K562 (cell line): Measurements from ENCODE around the gene PPT2.

Experiments used
- CTCF ChIP-seq, 3 experiments: IDR thresholded peaks in 2 of 3; conservative IDR thresholded peaks in 1 of 3; 2 replicates each; pipeline ENCODE4 v1.5.1; 2011 to 2012; ENCODE audit warnings: low read length in 3 of 3, mild to moderate bottlenecking in 3 of 3, control low read depth in 2 of 3, improper control_type of control experiment in 1 of 3, inconsistent platforms in 1 of 3, low read depth in 1 of 3, mixed read lengths in 1 of 3, moderate library complexity in 1 of 3; ENCODE audit not compliant: insufficient read depth in 2 of 3
- MAX ChIP-seq: sonication (generic); formaldehyde crosslinking; IDR thresholded peaks from 2 replicates; pipeline ENCODE4 v1.9.0; 2022; ENCODE audit warnings: mild to moderate bottlenecking, missing genetic modification reagents
- MYNN ChIP-seq, 2 experiments: sonication (generic); formaldehyde crosslinking in 1 of 2; IDR thresholded peaks; 2 replicates each; pipeline versions ENCODE4 v1.5.0 to v1.6.1; 2016 to 2020; ENCODE audit warnings: antibody characterized with exemption in 1 of 2, missing genetic modification reagents in 1 of 2
- TCFL5 ChIP-seq: fragments of 250-450 bp; sonication (Bioruptor Pico); conservative IDR thresholded peaks from 2 replicates; pipeline ENCODE4 v1.6.1; 2021; ENCODE audit warnings: mild to moderate bottlenecking, moderate library complexity, matching md5 sums
- ZKSCAN1 ChIP-seq: fragments of 150-350 bp; IDR thresholded peaks from 2 replicates; pipeline ENCODE4 v1.6.1; 2016; ENCODE audit warnings: low read depth, low read length

GRCh38 chr6:32108094-32108627 is 45.8 kb upstream of the PPT2 start:
- TF ChIP-seq MYNN (IDR thresholded peaks at IDR 0.05) (no peak), MYNN (CRISPR knock-in tag; IDR thresholded peaks at IDR 0.05) (no peak), CTCF (IDR thresholded peaks at IDR 0.05 in 2 of 3, conservative IDR thresholded peaks at IDR 0.05 in 1 of 3; ENCODE audit: insufficient read depth in 2 of 3, low read depth in 1 of 3, low read length in 3 of 3) (no peak), TCFL5 (CRISPR knock-in tag) (no peak), ZKSCAN1 (no peak), MAX (CRISPR knock-in tag) (no peak)
